HCT116 (cell line): Measurements from ENCODE around the gene CASK.

Experiments used
- CEBPB ChIP-seq: IDR thresholded peaks from 2 replicates; pipeline ENCODE4 v1.6.1; 2012; ENCODE audit warnings: low read depth
- CTCF ChIP-seq, 3 experiments: fragments of 200-600 bp in 1 of 3; sonication (generic) in 1 of 3; IDR thresholded peaks in 2 of 3; conservative IDR thresholded peaks in 1 of 3; 2 replicates each; pipeline ENCODE4 v1.5.1; 2012 to 2017; ENCODE audit warnings: low read depth in 2 of 3, low read length in 2 of 3, antibody characterized with exemption in 1 of 3, borderline replicate concordance in 1 of 3, control low read depth in 1 of 3, mild to moderate bottlenecking in 1 of 3, mixed read lengths in 1 of 3, mixed run types in 1 of 3, moderate library complexity in 1 of 3; ENCODE audit not compliant: insufficient read depth in 1 of 3
- POLR2AphosphoS5 ChIP-seq: IDR thresholded peaks from 2 replicates; pipeline ENCODE4 v1.6.1; 2011; ENCODE audit warnings: mild to moderate bottlenecking, low read depth, low read length, moderate library complexity
- RAD21 ChIP-seq: IDR thresholded peaks from 2 replicates; pipeline ENCODE4 v1.6.1; 2012; ENCODE audit warnings: low read depth, mild to moderate bottlenecking
- YY1 ChIP-seq: IDR thresholded peaks from 2 replicates; pipeline ENCODE4 v1.6.1; 2011; ENCODE audit warnings: low read length, low read depth, moderate library complexity, mild to moderate bottlenecking; ENCODE audit not compliant: insufficient replicate concordance; ENCODE audit errors: extremely low read depth

GRCh38 chrX:41556958-41557357, 366.4 kb downstream of the CASK start:
- TF ChIP-seq CEBPB: no peak
- TF ChIP-seq CTCF (IDR thresholded peaks at IDR 0.05 in 2 of 3, conservative IDR thresholded peaks at IDR 0.05 in 1 of 3; ENCODE audit: borderline replicate concordance in 1 of 3, insufficient read depth in 1 of 3, low read depth in 2 of 3, low read length in 2 of 3): no peak
- no peak for TF ChIP-seq RAD21
- no peak for TF ChIP-seq POLR2AphosphoS5
- no peak for TF ChIP-seq YY1
